Measurements from ENCODE around the gene SEMA4C.

SEMA4C gene

GRCh38 chr2:96819876-96820511 lies 49.9 kb downstream of the SEMA4C start:
- no peak for DNase-seq (ENCODE audit: low spot score)

DNA sequence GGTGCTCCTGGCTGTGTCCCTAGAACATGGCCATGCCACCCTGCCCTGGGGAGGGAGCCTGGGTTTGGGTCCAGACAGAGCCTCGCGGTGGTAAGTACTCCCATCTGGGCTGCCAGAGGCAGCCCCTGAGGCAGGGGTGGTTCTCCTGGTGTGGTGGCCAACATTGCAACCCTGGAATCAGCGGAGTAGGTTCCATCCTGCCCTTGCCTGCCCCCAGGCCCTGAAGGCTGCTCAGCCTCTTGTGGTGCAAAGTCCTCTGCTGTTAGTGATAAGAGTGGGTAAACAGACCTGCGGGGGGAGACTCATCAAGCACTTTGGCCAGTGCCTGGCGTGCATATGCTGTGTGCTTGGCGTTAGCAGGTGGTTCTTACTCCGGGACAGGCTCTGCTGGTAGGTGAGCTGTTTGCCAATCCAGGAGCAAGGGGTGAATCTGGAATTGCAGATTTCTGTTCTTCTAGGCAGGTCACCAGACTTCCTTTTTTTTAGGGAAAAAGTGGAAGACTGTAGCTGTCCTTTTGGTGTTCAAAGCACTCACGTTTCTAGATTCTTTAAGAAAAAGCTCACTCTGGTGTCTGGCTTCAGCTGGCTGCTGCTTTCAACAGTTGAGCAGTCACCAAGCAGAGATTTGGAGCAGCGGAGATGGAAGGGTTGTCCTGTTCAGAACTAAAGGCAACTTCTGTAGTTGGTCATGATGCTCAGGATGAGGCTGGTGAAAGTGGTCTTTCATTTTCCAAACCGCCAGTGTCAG lies 50.6 kb downstream of the SEMA4C start:
- no peak for DNase-seq (ENCODE audit: low spot score)

GRCh38 chr2:96817882-96818281 lies 52.0 kb downstream of the SEMA4C start:
- DNase-seq (ENCODE audit: low spot score): peak; percentile 7

DNA sequence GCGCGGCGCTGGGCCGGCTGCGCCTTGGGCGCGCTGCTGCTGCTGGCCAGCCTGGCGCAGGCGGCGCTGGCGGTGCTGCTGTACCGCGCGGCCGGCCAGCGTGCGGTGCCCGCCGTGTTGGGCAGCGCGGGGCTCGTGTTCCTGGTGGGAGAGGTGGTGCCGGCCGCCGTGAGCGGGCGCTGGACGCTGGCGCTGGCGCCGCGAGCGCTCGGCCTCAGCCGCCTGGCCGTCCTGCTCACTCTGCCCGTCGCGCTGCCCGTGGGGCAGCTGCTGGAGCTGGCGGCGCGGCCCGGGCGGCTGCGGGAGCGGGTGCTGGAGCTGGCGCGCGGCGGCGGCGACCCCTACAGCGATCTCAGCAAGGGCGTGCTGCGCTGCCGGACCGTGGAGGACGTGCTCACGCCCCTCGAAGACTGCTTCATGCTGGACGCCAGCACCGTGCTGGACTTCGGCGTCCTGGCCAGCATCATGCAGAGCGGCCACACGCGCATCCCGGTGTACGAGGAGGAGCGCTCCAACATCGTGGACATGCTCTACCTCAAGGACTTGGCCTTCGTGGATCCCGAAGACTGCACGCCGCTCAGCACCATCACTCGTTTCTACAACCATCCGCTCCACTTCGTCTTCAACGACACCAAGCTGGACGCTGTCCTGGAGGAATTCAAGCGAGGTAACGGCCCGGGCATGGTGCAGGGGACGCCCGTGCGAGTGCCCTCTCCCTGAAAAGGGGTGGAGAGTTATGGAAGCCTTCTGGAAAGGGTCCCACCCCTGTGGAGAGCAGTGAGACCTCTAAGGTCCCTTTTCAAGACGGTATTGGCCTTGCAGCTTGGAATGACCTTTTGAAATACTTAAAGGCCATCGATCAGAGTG lies 52.8 kb downstream of the SEMA4C start:
- DNase-seq (ENCODE audit: low spot score): peak; percentile 35

GRCh38 chr2:96816127-96816835 lies 53.6 kb downstream of the SEMA4C start, which contains the start of gene CNNM3:
Gene CNNM3, plus strand, starts transcription at chr2:96816268. Its CDS starts 10 bp downstream, at chr2:96816278.
- peak; percentile 90 for DNase-seq (ENCODE audit: low spot score)

DNA sequence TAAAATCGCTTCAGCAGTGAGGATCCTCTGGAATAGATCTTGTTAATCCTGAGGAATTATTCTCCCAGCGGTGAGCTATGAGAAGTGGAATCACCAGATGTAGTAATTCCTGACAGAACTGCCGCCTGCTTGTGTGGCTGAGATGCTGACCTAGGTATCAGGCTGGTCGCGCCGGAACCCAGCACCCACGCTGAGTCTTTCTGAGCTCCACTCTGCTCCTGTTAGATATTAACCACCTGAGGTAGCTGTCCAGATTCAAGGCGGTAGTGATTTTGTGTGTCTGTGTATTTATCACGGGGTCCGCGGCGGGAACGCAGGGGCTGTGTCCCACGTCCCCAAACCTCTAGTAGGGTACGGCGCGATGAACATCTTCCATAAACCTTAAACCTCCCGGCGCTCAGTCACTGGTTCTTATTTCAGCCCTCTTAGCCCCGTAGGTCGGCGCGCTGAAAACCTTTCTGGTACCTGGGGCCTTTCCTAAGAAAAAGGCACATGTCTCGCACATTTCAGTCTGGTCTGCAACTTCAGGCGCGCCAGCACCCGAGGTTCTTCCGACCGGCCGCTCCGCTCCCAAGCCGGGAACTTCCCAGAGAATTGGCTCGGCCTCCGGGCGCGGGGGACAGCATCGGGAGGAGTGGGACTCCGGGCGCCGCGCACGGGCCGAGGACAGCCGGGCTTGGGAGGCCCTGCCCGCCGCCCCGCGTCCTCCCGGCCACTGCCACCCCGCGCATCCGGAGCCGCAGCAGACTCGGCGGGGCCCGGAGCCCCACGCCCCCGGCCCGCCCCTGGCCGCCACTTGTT lies 54.4 kb downstream of the SEMA4C start:
- DNase-seq (ENCODE audit: low spot score): peak; percentile 69

- no peak for DNase-seq (ENCODE audit: low spot score)
Observed at GRCh38 chr2:96813656-96814055, 56.2 kb downstream of the SEMA4C start.

DNA sequence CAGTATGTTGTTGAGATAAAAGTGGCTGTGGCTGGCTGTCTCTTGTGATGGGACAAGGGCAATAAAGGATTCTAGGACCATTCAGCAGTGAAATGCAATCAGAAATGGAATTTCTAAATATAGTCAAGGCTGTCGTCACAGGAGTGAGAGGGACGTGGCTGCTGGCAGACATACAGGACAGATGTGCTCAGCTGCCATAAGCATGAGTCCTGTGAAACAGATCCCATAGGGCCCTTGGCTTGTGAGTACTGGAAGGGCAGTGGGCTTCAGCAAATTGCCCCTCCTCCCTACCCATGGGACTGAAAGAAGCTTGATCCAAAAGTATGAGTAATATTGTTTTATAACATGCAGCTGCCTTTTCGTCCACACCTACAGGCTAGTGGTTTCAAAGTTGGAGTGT lies 58.0 kb downstream of the SEMA4C start:
- no peak for DNase-seq (ENCODE audit: low spot score)

- no peak for DNase-seq (ENCODE audit: low spot score)
Observed at GRCh38 chr2:96810783-96811192, 59.1 kb downstream of the SEMA4C start.

DNA sequence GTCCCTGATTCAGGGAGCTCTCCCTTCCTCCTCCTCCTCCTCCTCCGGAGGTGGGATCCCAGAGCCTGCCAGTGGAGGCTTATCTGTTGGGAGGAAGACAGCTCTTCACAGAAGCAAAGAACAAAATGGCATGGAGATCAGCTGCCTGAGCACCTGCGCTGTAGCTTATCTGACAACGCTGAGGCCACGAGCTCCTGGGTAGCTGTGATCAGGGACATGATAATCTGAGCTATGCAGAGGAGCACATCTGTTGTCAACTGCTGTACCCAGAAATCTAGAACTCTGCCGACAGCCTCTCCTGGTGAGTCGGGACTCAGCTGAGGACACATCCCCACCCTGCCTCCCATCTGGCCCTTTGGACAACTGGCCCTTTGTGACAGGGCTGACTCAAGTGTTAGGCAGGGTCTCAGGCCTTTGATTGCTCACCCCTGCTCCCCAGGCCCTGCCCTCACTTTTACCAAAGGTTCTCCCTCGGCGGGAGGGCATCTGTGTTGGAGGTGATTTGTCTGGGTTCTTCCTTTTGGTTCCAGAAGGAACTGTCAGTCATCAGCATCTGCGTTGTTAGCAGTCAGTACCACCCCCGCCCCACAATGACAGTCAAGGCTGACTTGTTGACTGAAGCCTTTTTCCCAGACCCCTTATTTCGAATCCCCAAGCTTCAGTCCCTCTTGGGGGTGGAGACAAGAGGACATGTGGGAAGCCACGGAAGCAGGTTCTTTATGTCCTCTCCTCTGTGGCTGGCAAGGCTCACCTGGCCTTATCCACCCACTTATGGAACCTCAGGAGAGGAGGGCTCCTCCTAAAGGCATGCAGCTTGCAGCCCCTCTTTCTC lies 59.7 kb downstream of the SEMA4C start:
- no peak for DNase-seq (ENCODE audit: low spot score)
